PFSK-1 (cell line): ENCODE measurements around the gene C2orf72.

Experiments
- POLR2AphosphoS5 ChIP-seq: IDR thresholded peaks from 2 replicates; pipeline ENCODE4 v1.6.1; 2012; ENCODE audit warnings: low read depth, mild to moderate bottlenecking, control low read depth, low read length, moderate library complexity
- REST ChIP-seq, 2 experiments: IDR thresholded peaks; 2 replicates each; pipeline versions ENCODE4 v1.6.1 to v1.8.0; 2011 to 2012; ENCODE audit warnings: low read depth in 2 of 2, low read length in 2 of 2, control low read depth in 1 of 2, inconsistent platforms in 1 of 2, mild to moderate bottlenecking in 1 of 2, moderate library complexity in 1 of 2; ENCODE audit not compliant: insufficient read depth in 1 of 2
- TAF1 ChIP-seq: IDR thresholded peaks from 2 replicates; pipeline ENCODE4 v1.6.1; 2012; ENCODE audit warnings: low read length, control low read depth, borderline replicate concordance; ENCODE audit not compliant: insufficient read depth

- no peak for TF ChIP-seq REST (IDR thresholded peaks at IDR 0.05; ENCODE audit: insufficient read depth in 1 of 2, low read depth in 2 of 2, low read length in 2 of 2)
- TF ChIP-seq POLR2AphosphoS5 = no peak
- no peak for TF ChIP-seq TAF1
These were observed 47.0 kb upstream of the C2orf72 start for GRCh38 chr2:230990131-230990898.
